IPS-11a (cell line): ENCODE results near the gene ZRANB3.
"Not testable (repeated sequence)": the region's sequence is repeated elsewhere in the genome, so short reads cannot be mapped to it uniquely, and the experiment has no call there.

Source experiments
- H3K4me3 ChIP-seq: one replicate; pipeline ENCODE4 v1.5.1; 2013; ENCODE audit warnings: low read depth, low read length, control low read depth

ZRANB3 gene

GRCh38 chr2:135142323-135142722, 388.7 kb downstream of the ZRANB3 start:
- H3K4me3 ChIP-seq = no peak overlapping the region

- H3K4me3 ChIP-seq = no peak overlapping the region
Measured at GRCh38 chr2:135140606-135141005, 390.4 kb downstream of the ZRANB3 start.

DNA sequence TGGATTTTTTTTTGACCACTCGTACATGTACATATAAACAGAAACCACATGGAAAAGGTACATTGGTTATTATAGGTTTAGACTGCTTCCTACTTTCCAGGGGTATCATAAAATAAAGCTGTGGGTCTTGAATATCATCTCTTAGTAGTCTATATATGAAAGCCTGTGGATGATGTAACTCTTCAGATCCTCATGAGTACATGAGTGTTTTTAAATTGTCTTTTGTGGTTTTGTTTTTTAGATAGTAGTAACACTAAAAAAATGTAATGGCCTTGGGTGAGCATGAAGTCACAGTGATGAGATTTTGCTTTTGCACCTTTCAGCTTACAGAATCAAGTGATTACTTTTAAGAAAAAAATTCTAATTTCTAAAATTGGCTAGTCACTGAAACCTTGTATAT, 398.7 kb downstream of the ZRANB3 start:
- H3K4me3 ChIP-seq = no peak overlapping the region

- no peak overlapping the region for H3K4me3 ChIP-seq
Measured at GRCh38 chr2:135130751-135131150, 400.3 kb downstream of the ZRANB3 start.

DNA sequence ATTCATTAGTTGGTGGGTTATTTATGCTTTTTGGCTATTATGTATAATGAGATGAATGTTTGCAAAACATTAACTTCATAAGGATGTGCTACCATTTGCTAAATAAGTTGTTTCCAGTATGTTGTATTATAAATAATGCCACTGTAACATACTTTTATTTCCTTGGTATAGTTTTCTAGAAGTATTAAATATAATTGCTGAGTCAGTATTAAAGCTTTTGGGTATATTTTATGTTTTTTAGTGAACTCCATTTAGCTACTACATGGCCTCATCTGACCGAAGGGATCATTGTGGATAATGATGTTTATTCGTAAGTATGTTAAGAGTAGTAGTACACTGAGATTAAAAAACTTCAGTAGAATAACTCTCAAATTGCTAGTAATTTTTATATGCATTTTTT, 405.1 kb downstream of the ZRANB3 start:
- H3K4me3 ChIP-seq = no peak overlapping the region

DNA sequence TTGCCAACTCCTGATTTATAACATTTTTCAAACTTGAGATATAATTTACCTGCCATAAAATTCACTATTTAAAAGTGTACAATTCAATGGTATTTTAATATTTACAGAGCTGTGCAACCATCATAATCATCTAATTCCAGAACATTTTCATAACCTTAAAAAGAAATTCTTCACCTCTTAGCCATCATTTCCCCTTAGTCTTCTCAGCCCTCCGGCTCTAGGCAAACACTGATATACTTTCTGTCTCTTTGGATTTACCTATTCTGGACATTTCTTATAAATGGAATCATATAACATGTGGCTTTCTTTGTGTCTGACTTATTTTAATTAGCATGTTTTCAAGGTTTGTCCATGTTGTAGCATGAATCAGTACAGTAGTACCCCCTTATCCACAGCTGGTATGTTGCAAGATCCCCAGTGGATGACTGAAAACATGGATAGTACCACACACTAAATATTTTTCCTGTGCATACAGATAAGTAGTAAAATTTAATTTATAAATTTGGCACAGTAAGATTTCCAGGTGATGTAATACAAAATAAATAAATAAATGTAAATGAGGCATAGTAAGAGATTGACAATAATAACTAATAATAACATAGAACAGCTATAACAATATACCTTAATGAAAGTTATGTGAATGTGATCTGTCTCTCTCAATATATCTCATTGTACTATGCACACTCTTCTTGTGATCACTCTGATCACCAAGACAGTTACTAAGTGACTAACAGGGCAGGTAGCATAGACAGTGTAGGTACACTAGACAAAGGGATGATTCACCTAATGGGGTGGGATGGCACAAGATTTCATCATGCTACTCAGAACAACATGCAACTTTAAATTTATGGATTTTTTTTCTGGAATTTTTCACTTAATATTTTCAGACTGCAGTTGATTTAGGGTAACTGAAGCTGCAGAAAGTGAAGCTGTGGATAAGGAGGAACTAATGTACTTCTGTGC, 405.8 kb downstream of the ZRANB3 start:
- no peak overlapping the region for H3K4me3 ChIP-seq

DNA sequence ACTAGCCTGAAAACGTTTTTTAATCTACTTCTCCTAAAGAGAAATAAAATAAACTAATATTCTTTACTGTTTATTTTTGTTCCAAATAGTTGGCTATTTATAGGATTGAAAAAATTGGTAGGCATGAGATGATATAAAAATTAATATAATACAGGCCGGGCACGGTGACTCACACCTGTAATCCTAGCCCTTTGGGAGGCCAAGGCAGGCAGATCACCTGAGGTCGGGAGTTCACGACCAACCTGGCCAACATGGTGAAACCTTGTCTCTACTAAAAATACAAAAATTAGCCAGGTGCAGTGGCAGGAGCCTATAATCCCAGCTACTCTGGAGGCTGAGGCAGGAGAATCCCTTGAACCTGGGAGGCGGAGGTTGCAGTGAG, 409.4 kb downstream of the ZRANB3 start:
- H3K4me3 ChIP-seq = not testable (repeated sequence)

DNA sequence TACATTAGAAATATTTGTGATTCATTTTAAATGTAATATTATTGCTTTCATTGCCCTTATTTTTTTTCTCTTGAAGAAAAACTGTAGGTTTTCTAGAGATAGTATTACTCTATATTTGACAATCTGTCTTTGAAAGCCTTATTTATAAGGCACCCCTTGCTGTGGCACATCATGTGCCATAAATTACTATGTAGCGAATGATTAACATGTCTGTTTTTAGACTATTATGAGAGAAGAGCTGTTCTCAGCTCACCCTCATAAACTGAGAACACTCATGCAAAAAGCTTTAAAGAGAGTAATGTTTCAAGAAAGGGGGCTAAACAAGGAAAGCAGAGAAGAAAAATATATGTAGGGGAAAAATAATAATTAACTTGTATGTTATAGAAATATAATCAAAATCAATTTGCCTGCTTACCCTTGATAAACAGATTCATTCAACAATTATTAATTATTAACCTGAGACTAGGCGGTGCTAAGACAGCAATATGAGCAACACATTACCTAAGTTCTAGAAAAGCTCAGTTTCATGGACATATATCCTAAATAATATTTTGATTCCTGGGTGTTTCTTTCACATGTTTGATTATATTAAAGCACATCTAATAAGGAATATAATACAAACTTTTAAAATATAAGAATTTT, 409.9 kb downstream of the ZRANB3 start:
- no peak overlapping the region for H3K4me3 ChIP-seq

DNA sequence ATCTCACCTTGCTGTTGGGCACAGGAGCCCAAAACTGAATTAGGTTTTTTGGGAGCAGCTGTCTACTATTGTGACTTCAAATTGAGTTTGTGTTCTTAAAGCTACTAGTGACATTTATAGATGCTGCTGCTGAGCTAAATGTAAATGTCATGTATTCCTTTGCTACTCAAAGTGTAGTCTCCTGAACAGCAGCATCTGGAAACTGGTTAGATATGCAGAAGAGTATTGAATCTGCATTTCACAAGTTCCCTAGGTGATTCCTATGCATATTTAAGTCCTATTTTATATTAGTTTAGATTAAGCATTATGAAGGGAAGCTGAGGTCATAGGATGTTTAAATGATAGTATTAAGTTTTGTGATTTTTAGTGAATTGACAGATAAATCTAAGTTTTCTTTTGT, 411.4 kb downstream of the ZRANB3 start:
- no peak overlapping the region for H3K4me3 ChIP-seq

DNA sequence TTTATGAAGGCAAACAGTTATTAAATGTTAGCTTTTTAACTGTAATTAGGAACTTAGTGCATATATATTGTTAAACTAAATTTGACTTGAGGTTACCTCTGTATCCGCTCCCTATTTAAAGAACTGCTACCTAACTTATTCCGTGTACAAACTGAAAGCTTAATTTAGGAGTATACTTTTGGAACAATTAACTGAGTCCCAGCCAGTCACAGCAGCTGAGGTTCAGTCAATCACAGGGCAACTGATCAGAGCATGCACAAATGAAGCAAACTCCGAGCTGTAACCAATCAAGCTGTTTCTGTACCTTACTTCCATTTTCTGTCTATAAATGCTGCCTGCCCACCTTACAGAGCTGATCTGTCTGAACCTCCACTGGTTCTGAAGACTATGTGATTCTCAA, 417.7 kb downstream of the ZRANB3 start:
- no peak overlapping the region for H3K4me3 ChIP-seq

DNA sequence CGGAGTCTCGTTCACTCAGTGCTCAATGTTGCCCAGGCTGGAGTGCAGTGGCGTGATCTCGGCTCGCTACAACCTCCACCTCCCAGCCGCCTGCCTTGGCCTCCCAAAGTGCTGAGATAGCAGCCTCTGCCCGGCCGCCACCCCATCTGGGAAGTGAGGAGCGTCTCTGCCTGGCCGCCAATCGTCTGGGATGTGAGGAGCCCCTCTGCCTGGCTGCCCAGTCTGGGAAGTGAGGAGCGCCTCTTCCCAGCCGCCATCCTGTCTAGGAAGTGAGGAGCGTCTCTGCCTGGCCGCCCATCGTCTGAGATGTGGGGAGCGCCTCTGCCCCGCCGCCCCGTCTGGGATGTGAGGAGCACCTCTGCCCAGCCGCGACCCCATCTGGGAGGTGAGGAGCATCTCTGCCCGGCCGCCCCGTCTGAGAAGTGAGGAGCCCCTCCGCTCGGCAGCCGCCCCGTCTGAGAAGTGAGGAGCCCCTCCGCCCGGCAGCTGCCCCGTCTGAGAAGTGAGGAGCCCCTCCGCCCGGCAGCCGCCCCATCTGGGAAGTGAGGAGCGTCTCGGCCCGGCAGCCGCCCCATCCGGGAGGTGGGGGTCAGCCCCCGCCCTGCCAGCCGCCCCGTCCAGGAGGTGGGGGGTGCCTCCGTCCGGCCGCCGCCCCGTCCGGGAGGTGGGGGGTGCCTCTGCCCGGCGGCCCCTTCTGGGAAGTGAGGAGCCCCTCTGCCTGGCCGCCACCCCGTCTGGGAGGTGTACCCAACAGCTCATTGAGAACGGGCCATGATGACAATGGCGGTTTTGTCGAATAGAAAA, 425.3 kb downstream of the ZRANB3 start:
- not testable (repeated sequence) for H3K4me3 ChIP-seq

GRCh38 chr2:135103843-135104242, 427.2 kb downstream of the ZRANB3 start:
- H3K4me3 ChIP-seq = no peak overlapping the region

DNA sequence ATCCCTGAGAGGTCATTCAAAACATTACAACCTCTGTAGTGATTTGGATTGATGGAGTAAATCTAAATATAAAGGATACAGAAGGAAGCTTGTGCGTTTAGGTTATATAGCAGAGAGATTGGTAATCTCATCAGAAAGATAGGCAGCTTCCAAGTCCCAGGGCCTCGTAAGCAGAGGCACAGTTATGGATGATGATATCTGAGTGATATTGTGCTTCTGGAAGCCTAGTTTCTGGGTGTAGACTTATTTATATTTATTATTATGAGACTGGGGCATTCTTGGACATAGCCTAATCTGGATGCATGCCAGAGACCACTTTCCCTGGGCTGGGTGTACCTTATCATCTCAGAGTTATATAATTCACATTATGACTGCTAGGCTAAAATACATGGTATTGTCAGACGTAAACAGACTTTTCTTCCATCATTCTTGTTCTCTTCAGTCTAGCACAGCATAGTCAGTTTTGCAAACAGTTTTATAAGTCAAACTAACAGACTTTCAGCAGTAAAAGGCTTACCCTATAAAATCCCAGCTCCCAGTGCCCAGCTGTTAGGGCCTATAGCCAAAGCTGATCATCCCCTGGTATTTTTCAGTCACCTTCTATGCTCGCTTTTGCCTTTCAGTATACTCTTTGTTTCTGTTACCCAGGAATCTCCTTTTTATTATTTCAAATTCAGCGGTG, 431.1 kb downstream of the ZRANB3 start:
- no peak overlapping the region for H3K4me3 ChIP-seq

- no peak overlapping the region for H3K4me3 ChIP-seq
Measured at GRCh38 chr2:135097532-135098231, 433.3 kb downstream of the ZRANB3 start.

GRCh38 chr2:135096665-135097446, 434.2 kb downstream of the ZRANB3 start:
- no peak overlapping the region for H3K4me3 ChIP-seq

GRCh38 chr2:135095591-135095990, 435.4 kb downstream of the ZRANB3 start:
- no peak overlapping the region for H3K4me3 ChIP-seq

- H3K4me3 ChIP-seq = no peak overlapping the region
Measured at GRCh38 chr2:135094508-135094907, 436.5 kb downstream of the ZRANB3 start.

GRCh38 chr2:135093670-135094330, 437.2 kb downstream of the ZRANB3 start:
- no peak overlapping the region for H3K4me3 ChIP-seq

DNA sequence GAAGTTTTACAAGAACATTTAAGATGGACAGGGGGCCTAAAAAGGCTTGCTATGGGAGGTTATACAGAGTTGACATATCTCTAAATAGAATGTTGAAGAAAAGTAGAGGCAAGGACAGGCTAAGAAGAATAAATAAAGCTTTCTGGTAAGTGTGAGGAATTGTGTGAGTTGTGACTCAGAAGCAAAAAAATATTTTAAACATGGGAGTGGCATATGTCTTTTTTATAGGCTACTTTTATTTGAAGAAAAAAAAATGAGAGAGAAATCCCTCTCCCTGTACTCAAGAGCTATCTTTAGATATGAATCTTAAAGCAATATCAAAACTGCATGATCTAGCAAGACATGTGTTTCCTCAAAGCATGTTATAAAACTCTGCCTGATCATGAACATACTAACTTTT, 437.8 kb downstream of the ZRANB3 start:
- H3K4me3 ChIP-seq = no peak overlapping the region
